ENCODE results near the gene MYO18B. TPM values are rescaled to one million over a fixed set of nuclear protein-coding genes. Genes with fewer than 3 reads are reported as not detected.

MYO18B gene
- total RNA-seq, 1 experiment from 2014 or later: 0.11 TPM

- DNase-seq (ENCODE audit: low read depth in 1 of 2, low spot score in 2 of 2): no peak
- Histone ChIP-seq H3K9me3 (replicated peaks) (no peaks in the 10 kb centered on the region), H3K27me3 (replicated peaks) (no peaks in the 10 kb centered on the region), H3K27ac (peak overlapping the region; percentile 18), H3K4me3 (no peak overlapping the region), H3K4me1 (replicated peaks) (peaks cover 25% of the 10 kb centered on the region), H3K36me3 (no peaks in the 10 kb centered on the region)
Measured at GRCh38 chr22:25941365-25941960, 199.5 kb downstream of the MYO18B start.

- peak; percentile 64 to 74 for DNase-seq (ENCODE audit: low read depth in 1 of 2, low spot score in 2 of 2)
- H3K27me3 ChIP-seq (replicated peaks): no peaks in the 10 kb centered on the region
- peak overlapping the region; percentile 26 for H3K27ac ChIP-seq
- no peak overlapping the region for H3K4me3 ChIP-seq
- no peaks in the 10 kb centered on the region for H3K9me3 ChIP-seq (replicated peaks)
- no peaks in the 10 kb centered on the region for H3K36me3 ChIP-seq
- peaks cover 25% of the 10 kb centered on the region for H3K4me1 ChIP-seq (replicated peaks)
Measured at GRCh38 chr22:25942115-25942855, 200.3 kb downstream of the MYO18B start.

- H3K9me3 ChIP-seq (replicated peaks): no peaks in the 10 kb centered on the region
- no peak overlapping the region for H3K4me3 ChIP-seq
- H3K36me3 ChIP-seq: no peaks in the 10 kb centered on the region
- H3K27ac ChIP-seq: peak overlapping the region; percentile 26
- peaks cover 25% of the 10 kb centered on the region for H3K4me1 ChIP-seq (replicated peaks)
- DNase-seq (ENCODE audit: low read depth in 1 of 2, low spot score in 2 of 2): peak; percentile 73 to 80
- no peaks in the 10 kb centered on the region for H3K27me3 ChIP-seq (replicated peaks)
Measured at GRCh38 chr22:25942856-25943411, 200.9 kb downstream of the MYO18B start.

- no peak for DNase-seq (ENCODE audit: low read depth in 1 of 2, low spot score in 2 of 2)
- H3K4me1 ChIP-seq (replicated peaks): no peaks in the 10 kb centered on the region
- no peaks in the 10 kb centered on the region for H3K27me3 ChIP-seq (replicated peaks)
- no peak overlapping the region for H3K27ac ChIP-seq
- H3K36me3 ChIP-seq: no peaks in the 10 kb centered on the region
- H3K4me3 ChIP-seq: no peak overlapping the region
- H3K9me3 ChIP-seq (replicated peaks): no peaks in the 10 kb centered on the region
Measured at GRCh38 chr22:25950111-25950510, 208.1 kb downstream of the MYO18B start.

GRCh38 chr22:25953276-25953675 lies 211.3 kb downstream of the MYO18B start:
- DNase-seq (ENCODE audit: low read depth in 1 of 2, low spot score in 2 of 2): no peak
- Histone ChIP-seq H3K27ac (no peak overlapping the region), H3K27me3 (replicated peaks) (no peaks in the 10 kb centered on the region), H3K9me3 (replicated peaks) (no peaks in the 10 kb centered on the region), H3K36me3 (no peaks in the 10 kb centered on the region), H3K4me3 (no peak overlapping the region), H3K4me1 (replicated peaks) (no peaks in the 10 kb centered on the region)

GRCh38 chr22:25953919-25954318 lies 211.9 kb downstream of the MYO18B start:
- Histone ChIP-seq H3K9me3 (replicated peaks) (no peaks in the 10 kb centered on the region), H3K4me3 (no peak overlapping the region), H3K4me1 (replicated peaks) (no peaks in the 10 kb centered on the region), H3K27ac (no peak overlapping the region), H3K27me3 (replicated peaks) (no peaks in the 10 kb centered on the region), H3K36me3 (no peaks in the 10 kb centered on the region)
- no peak for DNase-seq (ENCODE audit: low read depth in 1 of 2, low spot score in 2 of 2)

GRCh38 chr22:25955323-25955722 lies 213.3 kb downstream of the MYO18B start:
- no peaks in the 10 kb centered on the region for H3K27me3 ChIP-seq (replicated peaks)
- H3K4me3 ChIP-seq: no peak overlapping the region
- no peaks in the 10 kb centered on the region for H3K4me1 ChIP-seq (replicated peaks)
- DNase-seq (ENCODE audit: low read depth in 1 of 2, low spot score in 2 of 2): no peak
- H3K27ac ChIP-seq: no peak overlapping the region
- H3K9me3 ChIP-seq (replicated peaks): no peaks in the 10 kb centered on the region
- no peaks in the 10 kb centered on the region for H3K36me3 ChIP-seq

- Histone ChIP-seq H3K9me3 (replicated peaks) (no peaks in the 10 kb centered on the region), H3K4me3 (no peak overlapping the region), H3K4me1 (replicated peaks) (no peaks in the 10 kb centered on the region), H3K27me3 (replicated peaks) (no peaks in the 10 kb centered on the region), H3K27ac (no peak overlapping the region), H3K36me3 (no peaks in the 10 kb centered on the region)
- DNase-seq (ENCODE audit: low read depth in 1 of 2, low spot score in 2 of 2): no peak
Measured at GRCh38 chr22:25956801-25957200, 214.8 kb downstream of the MYO18B start.

GRCh38 chr22:25959818-25960774 lies 218.1 kb downstream of the MYO18B start:
- H3K4me1 ChIP-seq (replicated peaks): no peaks in the 10 kb centered on the region
- H3K9me3 ChIP-seq (replicated peaks): no peaks in the 10 kb centered on the region
- H3K36me3 ChIP-seq: no peaks in the 10 kb centered on the region
- H3K27ac ChIP-seq: no peak overlapping the region
- H3K4me3 ChIP-seq: no peak overlapping the region
- no peak for DNase-seq (ENCODE audit: low read depth in 1 of 2, low spot score in 2 of 2)
- 0 out of 2 replicates have a peak, but pooled peaks cover 4% of the 10 kb centered on the region for H3K27me3 ChIP-seq (replicated peaks)

GRCh38 chr22:25961699-25962098 lies 219.7 kb downstream of the MYO18B start:
- no peak for DNase-seq (ENCODE audit: low read depth in 1 of 2, low spot score in 2 of 2)
- no peaks in the 10 kb centered on the region for H3K36me3 ChIP-seq
- H3K27ac ChIP-seq: no peak overlapping the region
- peaks cover 8% of the 10 kb centered on the region; the same call in 1 of the 2 replicates for H3K27me3 ChIP-seq (replicated peaks)
- no peak overlapping the region for H3K4me3 ChIP-seq
- no peaks in the 10 kb centered on the region for H3K4me1 ChIP-seq (replicated peaks)
- H3K9me3 ChIP-seq (replicated peaks): no peaks in the 10 kb centered on the region

- no peak for DNase-seq (ENCODE audit: low read depth in 1 of 2, low spot score in 2 of 2)
- H3K36me3 ChIP-seq: no peaks in the 10 kb centered on the region
Measured at GRCh38 chr22:25962711-25963110, 220.7 kb downstream of the MYO18B start.

GRCh38 chr22:25964961-25965730 lies 223.2 kb downstream of the MYO18B start:
- no peak for DNase-seq (ENCODE audit: low read depth in 1 of 2, low spot score in 2 of 2)

More at GRCh38 chr22:25962711-25963110, 220.7 kb downstream of the MYO18B start:
- H3K27me3 ChIP-seq (replicated peaks): peaks cover 12% of the 10 kb centered on the region
- no peaks in the 10 kb centered on the region for H3K4me1 ChIP-seq (replicated peaks)
- no peak overlapping the region for H3K27ac ChIP-seq
- no peak overlapping the region for H3K4me3 ChIP-seq
- no peaks in the 10 kb centered on the region for H3K9me3 ChIP-seq (replicated peaks)

GRCh38 chr22:25966448-25966913 lies 224.5 kb downstream of the MYO18B start:
- Histone ChIP-seq H3K27me3 (replicated peaks) (peaks cover 12% of the 10 kb centered on the region), H3K4me3 (no peak overlapping the region), H3K27ac (no peak overlapping the region), H3K9me3 (replicated peaks) (no peaks in the 10 kb centered on the region), H3K4me1 (replicated peaks) (0 out of 2 replicates have a peak, but pooled peaks cover 8% of the 10 kb centered on the region), H3K36me3 (no peaks in the 10 kb centered on the region)
- DNase-seq (ENCODE audit: low read depth in 1 of 2, low spot score in 2 of 2): no peak

More at GRCh38 chr22:25964961-25965730, 223.2 kb downstream of the MYO18B start:
- H3K4me3 ChIP-seq: no peak overlapping the region
- H3K36me3 ChIP-seq: no peaks in the 10 kb centered on the region
- 0 out of 2 replicates have a peak, but pooled peaks cover under 1% of the 10 kb centered on the region for H3K4me1 ChIP-seq (replicated peaks)
- no peaks in the 10 kb centered on the region for H3K9me3 ChIP-seq (replicated peaks)
- H3K27ac ChIP-seq: no peak overlapping the region
- peaks cover 12% of the 10 kb centered on the region for H3K27me3 ChIP-seq (replicated peaks)
